ENCODE measurements around the gene PFDN6.

DNA sequence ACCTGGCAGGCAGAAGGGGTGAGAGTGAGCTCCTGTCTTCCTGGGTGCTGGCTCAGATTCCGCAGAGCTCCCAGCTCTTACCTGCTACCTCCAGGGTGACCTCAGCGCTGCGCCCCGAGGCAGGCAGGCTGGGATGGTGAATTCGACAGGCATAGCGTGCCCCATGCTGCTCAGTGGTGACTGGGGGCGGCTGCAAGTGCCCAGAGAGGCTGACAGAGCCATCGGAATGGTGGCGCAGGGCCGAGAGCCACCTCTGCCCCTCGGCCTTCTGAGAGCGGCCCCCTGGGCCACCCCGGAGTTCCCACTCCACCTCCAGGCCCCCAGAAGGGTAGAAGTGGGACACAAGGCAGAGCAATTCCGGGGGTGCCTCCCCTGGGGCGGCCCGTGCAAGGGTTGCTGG is 14.8 kb downstream of the PFDN6 start:
- no peak for TF ChIP-seq EZH2phosphoT487 (IDR thresholded peaks at IDR 0.05; ENCODE audit: low read length)
- TF ChIP-seq, protein P1, sequence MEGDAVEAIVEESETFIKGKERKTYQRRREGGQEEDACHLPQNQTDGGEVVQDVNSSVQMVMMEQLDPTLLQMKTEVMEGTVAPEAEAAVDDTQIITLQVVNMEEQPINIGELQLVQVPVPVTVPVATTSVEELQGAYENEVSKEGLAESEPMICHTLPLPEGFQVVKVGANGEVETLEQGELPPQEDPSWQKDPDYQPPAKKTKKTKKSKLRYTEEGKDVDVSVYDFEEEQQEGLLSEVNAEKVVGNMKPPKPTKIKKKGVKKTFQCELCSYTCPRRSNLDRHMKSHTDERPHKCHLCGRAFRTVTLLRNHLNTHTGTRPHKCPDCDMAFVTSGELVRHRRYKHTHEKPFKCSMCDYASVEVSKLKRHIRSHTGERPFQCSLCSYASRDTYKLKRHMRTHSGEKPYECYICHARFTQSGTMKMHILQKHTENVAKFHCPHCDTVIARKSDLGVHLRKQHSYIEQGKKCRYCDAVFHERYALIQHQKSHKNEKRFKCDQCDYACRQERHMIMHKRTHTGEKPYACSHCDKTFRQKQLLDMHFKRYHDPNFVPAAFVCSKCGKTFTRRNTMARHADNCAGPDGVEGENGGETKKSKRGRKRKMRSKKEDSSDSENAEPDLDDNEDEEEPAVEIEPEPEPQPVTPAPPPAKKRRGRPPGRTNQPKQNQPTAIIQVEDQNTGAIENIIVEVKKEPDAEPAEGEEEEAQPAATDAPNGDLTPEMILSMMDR (IDR thresholded peaks at IDR 0.05; ENCODE audit: low read length): no peak

All from MM.1S (cell line).